ENCODE results near the gene FBXW12.

DNA sequence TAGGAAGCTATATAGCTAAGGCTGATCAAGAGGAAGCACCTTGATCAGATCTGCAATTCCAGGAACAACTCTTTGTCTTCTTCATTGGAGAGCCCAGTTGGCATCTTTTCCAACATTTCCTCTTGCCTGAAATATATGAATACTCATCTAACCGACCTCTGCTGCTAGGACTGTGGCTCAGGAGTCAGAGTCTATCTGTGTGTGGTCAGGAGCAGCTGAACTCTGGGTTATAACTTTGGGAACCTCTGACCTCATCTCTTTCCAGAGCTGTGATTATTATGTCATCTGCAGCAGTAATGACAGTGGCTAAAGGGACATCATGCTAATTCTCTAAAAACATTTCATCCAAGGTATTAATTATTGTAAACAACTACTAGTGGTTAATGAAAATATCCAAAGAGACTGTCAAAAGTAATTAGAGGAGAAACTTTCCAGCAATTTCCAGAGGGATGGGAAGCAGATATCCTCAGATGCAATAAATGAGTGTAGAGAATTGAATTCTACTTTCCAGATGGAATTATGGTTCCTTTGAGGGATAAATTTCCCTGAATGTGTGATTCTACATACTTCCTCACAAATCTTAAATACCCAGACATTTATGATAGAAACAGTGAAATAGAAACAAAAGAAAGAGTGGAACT, 27.0 kb upstream of the FBXW12 start:
- TF ChIP-seq, protein P1, sequence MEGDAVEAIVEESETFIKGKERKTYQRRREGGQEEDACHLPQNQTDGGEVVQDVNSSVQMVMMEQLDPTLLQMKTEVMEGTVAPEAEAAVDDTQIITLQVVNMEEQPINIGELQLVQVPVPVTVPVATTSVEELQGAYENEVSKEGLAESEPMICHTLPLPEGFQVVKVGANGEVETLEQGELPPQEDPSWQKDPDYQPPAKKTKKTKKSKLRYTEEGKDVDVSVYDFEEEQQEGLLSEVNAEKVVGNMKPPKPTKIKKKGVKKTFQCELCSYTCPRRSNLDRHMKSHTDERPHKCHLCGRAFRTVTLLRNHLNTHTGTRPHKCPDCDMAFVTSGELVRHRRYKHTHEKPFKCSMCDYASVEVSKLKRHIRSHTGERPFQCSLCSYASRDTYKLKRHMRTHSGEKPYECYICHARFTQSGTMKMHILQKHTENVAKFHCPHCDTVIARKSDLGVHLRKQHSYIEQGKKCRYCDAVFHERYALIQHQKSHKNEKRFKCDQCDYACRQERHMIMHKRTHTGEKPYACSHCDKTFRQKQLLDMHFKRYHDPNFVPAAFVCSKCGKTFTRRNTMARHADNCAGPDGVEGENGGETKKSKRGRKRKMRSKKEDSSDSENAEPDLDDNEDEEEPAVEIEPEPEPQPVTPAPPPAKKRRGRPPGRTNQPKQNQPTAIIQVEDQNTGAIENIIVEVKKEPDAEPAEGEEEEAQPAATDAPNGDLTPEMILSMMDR (IDR thresholded peaks at IDR 0.05): no peak
- TF ChIP-seq EZH2 (IDR thresholded peaks at IDR 0.05; ENCODE audit: borderline replicate concordance, insufficient read depth, low read depth, low read length, poor library complexity, severe bottlenecking): no peak

All from B cell (primary cell).